GM18858 (cell line): ENCODE results near the gene MPST.

Experiments used
- ATAC-seq: cut with Tn5 transposase; IDR thresholded peaks from one replicate; pipeline ENCODE4 v1.9.1; 2021; ENCODE audit not compliant: unreplicated experiment

The MPST gene

DNA sequence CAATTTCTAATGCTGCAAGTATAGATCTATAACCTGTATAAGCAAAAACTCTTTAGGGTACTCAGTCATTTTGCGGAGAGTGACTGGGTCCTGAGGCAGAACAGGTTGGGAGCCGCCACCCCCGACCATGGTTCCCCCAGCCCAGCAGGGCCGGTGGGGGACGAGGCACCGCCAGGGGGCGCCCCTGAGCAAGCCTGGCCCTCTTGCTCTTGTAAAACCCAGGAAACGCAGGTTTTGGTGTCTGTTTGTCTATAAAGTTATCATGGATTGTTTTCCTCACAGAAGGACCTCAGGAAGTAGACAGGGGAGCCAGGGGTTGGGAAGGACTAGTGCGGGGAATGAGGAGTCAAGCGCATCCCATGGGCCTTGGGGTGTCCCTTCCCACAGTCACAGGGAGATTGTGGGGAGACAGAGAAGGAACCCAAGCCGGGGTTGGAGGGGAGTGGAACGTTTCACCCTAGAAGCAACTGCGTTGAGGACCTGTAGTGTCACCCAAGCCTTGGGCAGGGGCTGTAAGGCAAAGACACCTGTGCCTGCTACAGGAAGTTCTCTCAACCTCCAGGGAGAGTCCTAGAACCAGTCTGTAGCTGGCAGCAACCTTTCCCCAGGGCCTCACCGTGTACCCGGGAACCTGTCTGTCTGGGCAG, 58.4 kb downstream of the MPST start:
- no peak for ATAC-seq

GRCh38 chr22:37079158-37079557, 59.6 kb downstream of the MPST start:
- ATAC-seq, result no peak
